ENCODE measurements around the gene CGB1. TPM values are rescaled to one million over a fixed set of nuclear protein-coding genes. Genes with fewer than 3 reads are reported as not detected.

The CGB1 gene
- total and polyA plus RNA-seq, 2 of the 13 experiments (the other 11 are each of a cell fraction or from before 2014, with no cell fraction given): not detected

- TF ChIP-seq, protein P1, sequence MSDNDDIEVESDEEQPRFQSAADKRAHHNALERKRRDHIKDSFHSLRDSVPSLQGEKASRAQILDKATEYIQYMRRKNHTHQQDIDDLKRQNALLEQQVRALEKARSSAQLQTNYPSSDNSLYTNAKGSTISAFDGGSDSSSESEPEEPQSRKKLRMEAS (IDR thresholded peaks at IDR 0.05): no peak
- TF ChIP-seq ATM (IDR thresholded peaks at IDR 0.05; ENCODE audit: borderline replicate concordance) (no peak), TBX2 (CRISPR knock-in tag; IDR thresholded peaks at IDR 0.05; ENCODE audit: borderline replicate concordance) (no peak), ZNF34 (CRISPR knock-in tag; IDR thresholded peaks at IDR 0.05; ENCODE audit: borderline replicate concordance) (no peak)
These were observed 22.4 kb upstream of the CGB1 start (continued) for GRCh38 chr19:49059053-49059452.

DNA sequence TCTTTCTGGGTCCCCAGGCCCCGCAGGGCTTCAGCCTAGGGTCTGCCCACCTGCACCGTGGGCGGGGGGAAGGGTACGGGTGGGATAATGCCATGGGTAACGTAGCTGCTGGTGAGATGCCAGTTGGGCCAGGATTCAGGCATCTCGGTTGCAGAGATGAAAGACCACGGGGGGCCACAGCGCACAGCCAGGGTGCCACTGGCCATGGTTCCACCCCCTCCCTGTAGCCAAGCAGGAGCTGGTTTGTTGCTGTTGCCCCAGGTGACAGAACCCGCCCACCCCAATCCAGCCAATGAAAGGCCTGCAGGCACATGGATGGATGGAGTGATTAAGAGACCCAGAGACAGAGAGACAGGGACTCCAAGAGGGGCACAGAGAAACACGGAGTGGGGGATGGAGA lies 21.9 kb upstream of the CGB1 start:
- CTCF ChIA-PET (ENCODE audit: low intra/inter-chr PET ratio, low total read pairs): no interaction called here
- no peaks in the 10 kb centered on the region for H3K79me2 ChIP-seq (ENCODE audit: insufficient read depth, low read length)
- POLR2A ChIA-PET: no interaction called here
- 25% methylated on average over 10 of the region's 10 CpGs for WGBS (ENCODE audit: low lambda C conversion rate)
- intact Hi-C loops (cut with micrococcal nuclease; ENCODE audit: unreplicated experiment) (no loop called here), in situ Hi-C loops (cut with HindIII; ENCODE audit: extremely low pct_ligation_motif_present, low pct_unique_long_range_greater_than_20kb) (no loop called here)
- DNase-seq (ENCODE audit: low spot score) (no peak), ATAC-seq (no peak), FAIRE-seq (no peak)
- no peak overlapping the region for H3K27ac ChIP-seq (ENCODE audit: extremely low read length, insufficient read depth, low read length)
- no peak overlapping the region for H3K4me3 ChIP-seq (replicated peaks in 1 of 3; ENCODE audit: insufficient read depth in 1 of 3, low read depth in 2 of 3, low read length in 3 of 3)
- no peaks in the 10 kb centered on the region for H3K9me3 ChIP-seq (ENCODE audit: low read length)
- no TSS peak for BruUV-seq (replicated peaks)
- no peaks in the 10 kb centered on the region for H4K20me1 ChIP-seq (ENCODE audit: insufficient read depth, low read length)
- peaks cover 11 to 48% of the 10 kb centered on the region in 2 experiments; a peak in 4 of 5 replicates for H3K27me3 ChIP-seq (ENCODE audit: control insufficient read depth in 1 of 2, insufficient read depth in 2 of 2, low read length in 2 of 2)
- H3K4me1 ChIP-seq (ENCODE audit: insufficient read depth, low read length): peaks cover 17% of the 10 kb centered on the region
- no peaks in the 10 kb centered on the region for H3K36me3 ChIP-seq (replicated peaks in 1 of 2; ENCODE audit: control insufficient read depth in 1 of 2, insufficient read depth in 2 of 2, low read length in 2 of 2)
- no peak overlapping the region for H3K9ac ChIP-seq (ENCODE audit: insufficient read depth, low read depth, low read length)
- TF ChIP-seq HMGXB3 (CRISPR knock-in tag; IDR thresholded peaks at IDR 0.05; ENCODE audit: borderline replicate concordance): 0 out of 2 replicates have a peak, but pooled peaks have one; percentile 46
- TF ChIP-seq ARHGAP35 (CRISPR knock-in tag; IDR thresholded peaks at IDR 0.05; ENCODE audit: borderline replicate concordance): no peak
- no peak overlapping the region for H3K4me2 ChIP-seq (ENCODE audit: low read depth, low read length)
- no peak overlapping the region for H2AFZ ChIP-seq (ENCODE audit: low read length)
